Neural cell (in vitro differentiated cells): ENCODE measurements around the gene DIDO1.

ENCODE experiments used
- CTCF ChIP-seq: fragments of 450-650 bp; IDR thresholded peaks from 2 replicates; pipeline ENCODE4 v1.5.1; 2014; ENCODE audit warnings: antibody characterized with exemption, mild to moderate bottlenecking, moderate library complexity; ENCODE audit not compliant: poor library complexity, severe bottlenecking
- EZH2 ChIP-seq: fragments of 200-600, 300-800 bp; shearing (Covaris generic), sonication (generic); IDR thresholded peaks from 2 replicates; pipeline ENCODE4 v1.6.1; 2014; ENCODE audit warnings: antibody characterized with exemption, low read length, borderline replicate concordance, mild to moderate bottlenecking; ENCODE audit not compliant: insufficient read depth, poor library complexity, severe bottlenecking
- POLR2AphosphoS5 ChIP-seq: IDR thresholded peaks from 2 replicates; pipeline ENCODE4 v1.6.1; 2012
- TAF1 ChIP-seq: IDR thresholded peaks from 2 replicates; pipeline ENCODE4 v1.6.1; 2012; ENCODE audit warnings: low read depth

GRCh38 chr20:62937268-62938104 is 11.2 kb upstream of the DIDO1 start:
- TF ChIP-seq EZH2 (no peak), CTCF (no peak), TAF1 (peak; percentile 52), POLR2AphosphoS5 (peak; percentile 98)
